Measurements from ENCODE around the gene GDI1. TPM values are rescaled to one million over a fixed set of nuclear protein-coding genes. Genes with fewer than 3 reads are reported as not detected.

GDI1 gene
- total RNA-seq, 2 donors from 2014 or later, result 143 to 179 TPM

GRCh38 chrX:154443479-154443910 is 6.5 kb downstream of the GDI1 start:
- H3K27ac Mint-ChIP-seq, result peak overlapping the region; percentile 83
- DNase-seq, result peak; percentile 65
- H3K4me1 Mint-ChIP-seq, result no peaks in the 10 kb centered on the region
- H3K4me1 ChIP-seq (ENCODE audit: control insufficient read depth, insufficient read depth, low read length), result no peaks in the 10 kb centered on the region
- peak overlapping the region; percentile 70 for H3K27ac ChIP-seq (ENCODE audit: low read depth, low read length)
- peaks cover 24% of the 10 kb centered on the region for H3K36me3 Mint-ChIP-seq (ENCODE audit: low read depth)
- 40% methylated on average over 10 of the region's 10 CpGs; no CpG with 5 or more reads in 1 of the 2 experiments for WGBS, 2 experiments (ENCODE audit: insufficient coverage in 1 of 2, insufficient read length in 1 of 2)
- H3K36me3 ChIP-seq (ENCODE audit: control insufficient read depth, insufficient read depth, low read length), result peaks cover 29% of the 10 kb centered on the region
- H3K27me3 ChIP-seq (ENCODE audit: control insufficient read depth, insufficient read depth, low read length, poor library complexity, severe bottlenecking), result no peaks in the 10 kb centered on the region
- H3K9ac ChIP-seq (ENCODE audit: extremely low read depth, low read length, poor library complexity, severe bottlenecking), result no peak overlapping the region
- no peak overlapping the region for H3K4me3 ChIP-seq (ENCODE audit: low read length)
- H3K9me3 Mint-ChIP-seq, result peaks cover 70% of the 10 kb centered on the region
- no peaks in the 10 kb centered on the region for H3K9me3 ChIP-seq (ENCODE audit: control insufficient read depth, low read length)
- no peaks in the 10 kb centered on the region for H3K27me3 Mint-ChIP-seq (ENCODE audit: insufficient read depth)
- no peak for TF ChIP-seq CTCF (conservative IDR thresholded peaks at IDR 0.05)
- peak overlapping the region; percentile 60 for H3K4me3 Mint-ChIP-seq

- H3K4me1 Mint-ChIP-seq, result no peaks in the 10 kb centered on the region
- Histone ChIP-seq H3K4me1 (ENCODE audit: control insufficient read depth, insufficient read depth, low read length) (no peaks in the 10 kb centered on the region), H3K27ac (ENCODE audit: low read depth, low read length) (peak within 1 kb of the TSS; percentile 70), H3K4me3 (ENCODE audit: low read length) (peak within 1 kb of the TSS; percentile 75), H3K9ac (ENCODE audit: extremely low read depth, low read length, poor library complexity, severe bottlenecking) (no peak within 1 kb of the TSS), H3K36me3 (ENCODE audit: control insufficient read depth, insufficient read depth, low read length) (peaks cover 26% of the 10 kb centered on the region), H3K27me3 (ENCODE audit: control insufficient read depth, insufficient read depth, low read length, poor library complexity, severe bottlenecking) (no peaks in the 10 kb centered on the region), H3K9me3 (ENCODE audit: control insufficient read depth, low read length) (no peaks in the 10 kb centered on the region)
- peak; percentile 75 for DNase-seq
- peak within 1 kb of the TSS; percentile 83 for H3K27ac Mint-ChIP-seq
- H3K4me3 Mint-ChIP-seq, result peak within 1 kb of the TSS; percentile 60
- no peak for TF ChIP-seq CTCF (conservative IDR thresholded peaks at IDR 0.05)
- H3K27me3 Mint-ChIP-seq (ENCODE audit: insufficient read depth), result no peaks in the 10 kb centered on the region
- WGBS, 2 experiments (ENCODE audit: insufficient coverage in 1 of 2, insufficient read length in 1 of 2), result 2 to 7% methylated on average over 9 to 85 of the region's 94 CpGs
- peaks cover 21% of the 10 kb centered on the region for H3K36me3 Mint-ChIP-seq (ENCODE audit: low read depth)
- H3K9me3 Mint-ChIP-seq, result peaks cover 71% of the 10 kb centered on the region
These were observed 7.2 kb downstream of the GDI1 start, which contains the start of gene FAM50A for GRCh38 chrX:154443992-154444754. Gene FAM50A (plus strand): TSS chrX:154444141. CDS start chrX:154444236, 95 bp downstream.

GRCh38 chrX:154444755-154445246 is 7.8 kb downstream of the GDI1 start:
- Histone ChIP-seq H3K4me3 (ENCODE audit: low read length) (peak overlapping the region; percentile 75), H3K9me3 (ENCODE audit: control insufficient read depth, low read length) (no peaks in the 10 kb centered on the region), H3K9ac (ENCODE audit: extremely low read depth, low read length, poor library complexity, severe bottlenecking) (no peak overlapping the region), H3K36me3 (ENCODE audit: control insufficient read depth, insufficient read depth, low read length) (peaks cover 25% of the 10 kb centered on the region), H3K27ac (ENCODE audit: low read depth, low read length) (no peak overlapping the region), H3K27me3 (ENCODE audit: control insufficient read depth, insufficient read depth, low read length, poor library complexity, severe bottlenecking) (no peaks in the 10 kb centered on the region), H3K4me1 (ENCODE audit: control insufficient read depth, insufficient read depth, low read length) (no peaks in the 10 kb centered on the region)
- WGBS, 2 experiments (ENCODE audit: insufficient coverage in 1 of 2, insufficient read length in 1 of 2), result 68% methylated on average over 13 of the region's 13 CpGs; no CpG with 5 or more reads in 1 of the 2 experiments
- Mint-ChIP-seq H3K9me3 (peaks cover 67% of the 10 kb centered on the region), H3K36me3 (ENCODE audit: low read depth) (peaks cover 21% of the 10 kb centered on the region), H3K27me3 (ENCODE audit: insufficient read depth) (no peaks in the 10 kb centered on the region), H3K4me1 (no peaks in the 10 kb centered on the region), H3K4me3 (peak overlapping the region; percentile 60), H3K27ac (no peak overlapping the region)
- DNase-seq, result no peak
- TF ChIP-seq CTCF (conservative IDR thresholded peaks at IDR 0.05), result no peak
